Activated CD8-positive, alpha-beta memory T cell treated with anti-CD3 and anti-CD28 coated beads, Interleukin-2, amount 50 U/mL, for 1 hour (primary cell): ENCODE measurements around the gene CCDC6.
"Not testable (repeated sequence)": the region's sequence is repeated elsewhere in the genome, so short reads cannot be mapped to it uniquely, and the experiment has no call there.

Experiments used
- DNase-seq: peaks from one replicate; pipeline ENCODE4 v3.0.0-alpha.2; 2020; ENCODE audit errors: extremely low read depth

The CCDC6 gene

DNA sequence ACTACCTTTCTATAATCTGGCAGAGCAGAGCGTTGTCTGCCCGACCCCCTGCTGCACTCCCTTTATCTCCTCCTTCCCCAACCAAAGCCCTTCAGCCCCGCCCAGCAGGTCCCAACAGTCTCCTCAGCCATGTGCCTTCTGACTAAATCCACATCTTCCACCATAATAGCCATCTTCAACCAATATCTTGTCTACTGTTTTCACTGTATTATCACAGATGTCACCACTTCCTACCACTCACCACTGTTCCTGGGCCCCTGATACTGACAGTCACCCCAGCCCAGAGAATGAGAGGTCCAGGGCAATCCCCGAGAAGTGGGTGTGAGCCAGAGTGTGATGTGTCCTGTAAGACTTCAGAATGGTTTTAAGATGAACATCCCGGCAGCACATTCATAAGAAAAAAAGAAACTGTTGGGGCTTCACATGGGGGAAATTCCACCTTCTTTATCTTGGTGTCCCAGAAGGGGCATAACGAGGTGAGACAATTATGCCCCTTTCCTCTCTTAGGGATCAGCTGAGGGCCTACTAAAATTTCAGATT is 25.3 kb downstream of the CCDC6 start:
- DNase-seq = no peak

DNA sequence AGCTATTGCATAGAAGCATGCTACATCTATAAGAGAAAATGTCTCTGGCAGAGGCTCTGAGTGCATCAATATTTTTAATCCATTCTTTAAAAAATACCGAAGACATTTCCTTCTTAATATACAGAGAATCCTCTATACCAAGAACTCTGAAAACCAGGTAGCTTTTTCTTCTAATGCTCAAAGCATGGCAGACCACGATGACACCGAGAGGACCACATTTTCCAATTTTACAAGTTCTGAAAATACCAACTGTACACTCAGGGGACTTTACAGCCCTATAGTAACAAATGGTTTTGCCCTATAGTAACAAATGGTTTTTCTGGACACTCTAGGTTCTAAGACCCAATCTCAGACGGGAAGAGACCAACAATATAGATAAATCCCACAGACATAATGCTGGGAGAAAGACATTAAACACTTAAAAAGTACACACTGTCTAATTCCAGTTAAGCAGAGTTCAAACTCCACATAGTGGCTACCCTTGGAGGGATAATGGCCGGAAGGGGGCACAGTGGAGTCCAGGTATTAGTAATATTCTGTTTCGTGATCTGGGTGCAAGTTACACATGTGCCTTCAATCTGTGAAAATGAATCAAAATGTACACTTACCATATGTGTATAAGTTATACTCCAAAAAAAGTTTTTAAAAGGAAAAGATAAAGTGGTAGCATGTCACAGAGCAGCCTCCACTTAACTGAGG is 26.2 kb downstream of the CCDC6 start:
- DNase-seq = no peak

DNA sequence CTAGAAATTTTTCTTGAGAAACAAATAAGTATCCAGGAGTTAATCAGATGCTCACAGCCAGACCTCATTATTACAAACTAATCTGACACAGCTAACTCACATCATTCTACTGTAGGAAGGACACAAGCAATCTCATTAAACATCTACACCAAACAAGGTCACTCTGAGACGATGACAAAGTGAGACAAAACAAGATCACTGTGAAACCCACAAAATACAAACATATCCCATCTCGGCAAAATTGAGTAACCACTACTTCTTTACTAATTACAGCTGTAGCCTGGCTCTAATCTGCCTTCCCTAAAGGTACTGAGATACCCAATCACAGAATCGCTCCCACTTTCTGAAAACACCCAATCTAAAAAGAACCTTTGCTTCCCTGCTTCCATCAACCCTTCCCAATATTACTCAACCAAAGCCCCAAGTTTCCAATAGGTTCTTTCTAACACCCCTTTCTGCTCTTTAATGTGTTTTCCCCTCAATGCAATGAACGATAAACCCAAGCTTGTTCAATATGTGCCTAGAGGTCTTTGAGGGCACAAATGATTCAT is 26.9 kb downstream of the CCDC6 start:
- no peak for DNase-seq

DNA sequence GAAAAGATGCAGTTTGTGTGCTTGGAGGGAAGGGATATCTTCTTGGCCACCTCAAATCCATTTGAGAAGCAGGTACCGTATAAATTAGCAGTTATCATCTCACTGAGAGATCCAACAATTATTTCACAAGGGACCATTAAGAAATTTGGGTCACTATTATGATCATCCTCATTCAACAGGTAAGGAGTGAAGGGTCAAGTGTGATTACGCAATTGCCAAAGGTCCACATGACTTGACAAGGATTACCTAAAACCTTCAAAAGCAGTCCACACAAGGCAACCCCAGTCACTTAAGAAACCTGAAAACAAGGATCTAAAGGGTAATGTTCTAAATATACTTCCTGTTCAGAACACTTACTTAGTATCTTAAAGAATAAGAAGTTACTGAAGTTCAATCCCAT is 27.4 kb downstream of the CCDC6 start:
- DNase-seq = no peak

DNA sequence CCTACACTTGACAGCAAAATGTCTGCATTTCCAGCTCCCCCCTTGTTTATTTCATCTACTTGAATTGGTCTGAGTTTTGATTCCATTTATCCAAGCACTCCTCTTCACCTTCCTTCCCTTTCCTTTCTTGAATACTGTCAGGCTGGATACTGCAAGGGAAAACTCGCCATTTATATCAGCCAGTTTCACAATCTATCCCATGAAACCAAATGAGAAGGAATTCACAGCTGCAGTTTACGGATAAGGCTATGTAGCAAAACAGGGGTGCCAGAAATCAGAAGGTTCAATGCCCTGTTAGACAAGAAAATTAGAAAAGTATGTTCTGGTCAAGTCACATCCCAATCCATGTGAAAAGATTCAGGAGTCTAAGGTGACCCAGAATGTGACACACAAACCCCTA is 28.1 kb downstream of the CCDC6 start:
- DNase-seq = no peak

DNA sequence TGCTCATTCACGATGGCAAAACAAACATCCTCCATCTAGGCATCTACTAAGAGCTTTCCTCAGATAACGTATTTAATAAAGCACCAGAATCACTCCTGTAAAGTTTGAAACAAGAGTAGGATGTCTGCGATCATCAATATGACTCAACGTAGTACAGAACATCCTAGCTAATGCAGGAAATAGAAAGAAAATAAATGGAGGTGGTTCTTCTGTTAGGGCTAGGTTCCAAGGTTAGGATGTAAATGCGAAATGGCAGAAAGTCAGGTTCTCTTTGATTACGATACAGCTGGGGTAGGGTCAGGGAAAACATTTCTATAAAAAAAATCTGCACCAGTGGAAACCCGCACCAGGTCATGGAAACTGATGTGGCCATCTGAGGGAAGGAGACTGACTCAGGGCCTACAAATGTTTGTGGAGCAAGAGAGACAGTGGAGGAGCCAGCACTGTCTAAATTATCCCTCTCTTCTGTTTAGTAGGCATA is 29.1 kb downstream of the CCDC6 start:
- DNase-seq = no peak

DNA sequence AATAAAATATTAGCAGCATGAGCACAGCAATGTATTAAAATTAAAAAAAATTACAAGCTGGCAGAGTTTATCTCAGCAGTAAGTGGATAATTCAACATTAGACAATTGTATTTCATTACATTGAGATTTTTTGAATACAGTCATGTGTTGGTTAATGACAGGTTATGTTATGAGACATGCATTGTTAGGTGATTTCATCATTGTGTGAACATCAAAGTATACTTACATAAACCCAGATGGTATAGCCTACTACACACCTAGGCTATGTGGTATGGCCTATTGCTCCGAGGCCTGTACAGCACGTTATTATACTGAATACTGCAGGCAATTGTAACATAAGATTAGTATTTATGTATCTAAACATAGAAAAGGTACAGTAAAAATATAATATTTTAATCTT is 29.7 kb downstream of the CCDC6 start:
- no peak for DNase-seq

DNA sequence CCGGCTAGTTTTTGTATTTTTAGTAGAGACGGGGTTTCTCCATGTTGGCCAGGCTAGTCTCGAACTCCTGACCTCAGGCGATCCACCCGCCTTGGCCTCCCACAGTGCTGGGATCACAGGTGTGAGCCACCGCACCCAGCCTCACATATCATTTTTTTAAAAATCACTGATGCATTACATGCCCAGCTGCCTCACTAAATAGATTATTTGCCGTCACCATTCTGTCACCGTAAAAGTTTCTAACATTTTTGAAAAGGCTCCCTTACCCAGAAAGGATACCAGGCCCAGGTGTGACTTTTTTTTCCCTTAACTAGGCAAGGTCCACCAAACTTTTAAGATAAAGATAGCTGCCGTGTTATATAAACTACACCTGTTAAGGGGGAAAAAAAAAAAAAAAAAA is 30.1 kb downstream of the CCDC6 start:
- DNase-seq = not testable (repeated sequence)

DNA sequence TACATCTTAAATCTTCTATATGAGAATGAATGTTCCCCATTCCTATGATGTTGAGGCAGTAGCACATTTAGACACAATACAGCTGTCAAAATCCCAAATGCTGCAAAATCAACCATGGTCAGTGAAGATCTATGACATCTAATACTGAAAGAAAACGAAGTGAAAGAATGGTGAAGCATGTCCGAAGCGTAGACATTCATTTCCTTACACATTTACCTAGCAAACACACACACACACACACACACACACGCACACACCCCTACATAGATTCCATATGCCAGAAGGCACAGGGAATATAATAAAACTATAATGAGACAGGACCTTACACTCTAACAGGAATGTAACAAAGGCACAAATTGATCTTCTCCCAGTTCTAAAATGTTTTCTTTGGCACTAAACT is 32.5 kb downstream of the CCDC6 start:
- DNase-seq = no peak

DNA sequence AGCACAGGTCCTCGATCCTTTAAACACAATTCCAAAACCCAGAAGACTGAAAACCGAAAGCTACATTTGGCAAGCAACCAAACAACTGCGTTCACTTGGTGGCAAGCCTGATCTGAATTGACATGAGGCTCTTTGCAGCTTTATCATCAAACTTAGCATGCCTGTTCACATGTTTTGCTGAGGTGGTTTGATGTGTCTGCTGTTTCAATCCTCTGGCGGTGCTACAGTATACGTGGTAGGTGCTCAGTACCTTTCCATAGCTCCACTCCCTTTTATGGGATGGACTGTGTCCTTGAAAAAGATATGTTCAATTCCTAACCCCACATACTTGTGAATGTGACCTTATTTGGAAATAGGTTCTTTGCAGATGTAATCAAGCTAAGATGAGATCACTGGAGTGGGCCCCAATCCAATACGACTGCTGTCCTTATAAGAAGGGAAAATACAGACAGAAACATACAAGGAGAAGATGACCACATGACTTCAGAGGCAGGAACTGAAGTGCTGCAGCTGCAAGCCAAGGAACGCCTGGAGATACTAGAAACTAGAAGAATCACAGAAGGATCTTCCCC is 33.4 kb downstream of the CCDC6 start:
- DNase-seq = no peak

DNA sequence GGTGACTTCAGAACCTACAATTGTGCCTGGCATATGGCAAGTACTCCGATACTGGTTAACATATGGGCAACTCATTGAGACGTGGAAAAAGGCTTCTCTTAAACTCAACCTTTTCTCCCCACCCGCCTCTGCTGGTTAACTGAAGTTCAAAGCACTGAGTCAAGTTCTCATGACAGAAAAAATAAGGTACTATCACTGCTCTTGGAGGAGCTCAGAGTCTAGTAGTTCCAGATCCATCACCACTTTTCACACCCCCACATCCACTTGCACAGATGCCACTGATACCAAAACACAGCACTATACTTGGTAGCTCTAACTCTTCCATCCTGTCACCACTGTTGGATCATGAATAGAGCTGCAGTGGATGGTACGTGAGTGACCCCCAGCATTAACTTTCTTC is 36.2 kb downstream of the CCDC6 start:
- no peak for DNase-seq

DNA sequence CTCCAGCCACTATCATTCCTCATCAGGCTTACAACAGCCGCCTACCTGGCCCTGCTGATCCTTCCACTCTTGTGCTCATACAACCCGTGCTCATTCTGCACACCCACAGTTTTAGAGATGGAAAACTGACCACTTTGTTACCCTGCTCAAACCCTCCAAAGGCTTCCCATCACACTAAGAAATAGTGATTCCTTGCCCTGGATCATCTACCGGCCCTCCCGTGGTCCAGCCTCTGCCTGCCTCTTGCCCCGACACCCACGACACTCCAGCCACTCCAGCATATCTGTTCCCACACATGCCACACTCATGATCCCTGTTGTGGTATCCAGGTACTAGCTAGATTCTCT is 36.8 kb downstream of the CCDC6 start:
- DNase-seq = no peak

DNA sequence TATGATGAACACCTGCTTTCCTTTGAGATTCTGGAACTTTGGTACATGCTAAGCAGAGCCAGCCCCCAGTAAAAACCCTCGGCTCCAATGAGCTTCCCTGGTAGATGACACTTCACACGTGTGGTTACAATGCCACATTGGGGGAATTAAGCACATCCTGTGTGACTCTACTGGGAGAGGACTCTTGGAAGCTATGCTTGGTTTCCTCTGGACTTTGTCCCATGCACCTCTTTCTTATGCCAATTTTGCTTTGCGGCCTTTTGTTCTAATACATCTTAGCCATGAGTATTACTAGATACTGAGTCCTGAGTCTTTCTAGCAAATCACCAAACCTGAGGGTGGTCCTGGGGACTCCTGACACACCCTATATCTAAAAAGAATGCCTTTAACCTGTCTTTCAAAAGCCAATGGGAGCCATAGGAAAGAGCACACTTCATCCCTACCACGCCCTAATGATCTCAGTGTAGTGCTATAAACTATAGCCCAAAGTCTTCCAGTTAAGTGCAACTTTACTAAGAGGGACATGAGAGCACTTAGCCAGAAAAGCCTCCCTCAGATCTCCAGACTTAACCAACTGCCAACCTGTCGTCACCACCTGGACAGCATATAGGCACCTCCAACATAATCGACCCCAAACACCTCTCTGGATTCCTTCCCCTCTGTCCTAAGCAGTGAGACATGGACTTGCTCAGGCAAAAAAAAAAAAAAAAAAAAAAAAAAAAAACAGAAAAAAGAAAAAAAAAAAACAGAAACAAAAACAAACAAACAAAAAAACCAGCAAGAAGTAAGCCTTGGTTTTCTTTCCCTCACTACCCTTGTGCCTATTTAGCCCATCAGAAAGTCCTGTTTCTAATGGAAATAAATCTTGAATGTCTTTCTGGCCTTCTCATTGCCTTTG is 37.4 kb downstream of the CCDC6 start:
- DNase-seq = no peak

DNA sequence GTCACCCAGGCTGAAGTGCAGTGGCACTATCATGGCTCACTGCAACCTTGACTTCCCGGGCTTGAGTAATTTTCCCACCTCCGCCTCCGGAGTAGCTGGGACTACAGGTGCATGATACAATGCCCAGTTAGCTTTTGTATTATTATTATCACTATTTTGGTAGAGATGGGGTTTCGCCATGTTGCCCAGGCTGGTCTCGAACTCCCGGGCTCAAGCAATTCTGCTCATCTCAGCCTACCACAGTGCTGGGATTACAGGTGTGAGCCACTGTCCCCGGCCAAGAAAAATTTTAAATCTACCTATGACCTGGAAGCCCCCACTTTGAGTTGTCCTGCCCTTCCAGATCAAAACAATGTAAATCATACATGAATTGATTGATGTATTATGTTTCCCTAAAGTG is 38.8 kb downstream of the CCDC6 start:
- no peak for DNase-seq

DNA sequence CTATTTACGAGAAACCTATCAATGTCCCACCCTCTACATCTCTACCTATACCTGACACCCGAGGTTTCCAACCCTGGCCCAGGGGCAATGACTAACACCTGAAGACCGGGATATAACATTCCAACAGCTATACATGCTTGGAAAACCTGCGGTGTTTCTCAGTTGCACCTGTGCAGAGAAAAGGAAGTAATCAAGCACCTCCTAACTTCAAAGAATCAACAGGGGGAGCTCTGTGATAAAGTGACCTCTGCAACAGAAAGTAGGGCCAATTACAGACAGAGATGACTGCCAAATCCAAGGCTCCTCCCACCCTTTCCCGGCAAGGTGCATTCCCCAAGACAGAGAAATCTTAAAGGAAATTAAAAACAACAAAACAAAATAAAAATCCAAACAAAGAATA is 41.3 kb downstream of the CCDC6 start:
- no peak for DNase-seq

DNA sequence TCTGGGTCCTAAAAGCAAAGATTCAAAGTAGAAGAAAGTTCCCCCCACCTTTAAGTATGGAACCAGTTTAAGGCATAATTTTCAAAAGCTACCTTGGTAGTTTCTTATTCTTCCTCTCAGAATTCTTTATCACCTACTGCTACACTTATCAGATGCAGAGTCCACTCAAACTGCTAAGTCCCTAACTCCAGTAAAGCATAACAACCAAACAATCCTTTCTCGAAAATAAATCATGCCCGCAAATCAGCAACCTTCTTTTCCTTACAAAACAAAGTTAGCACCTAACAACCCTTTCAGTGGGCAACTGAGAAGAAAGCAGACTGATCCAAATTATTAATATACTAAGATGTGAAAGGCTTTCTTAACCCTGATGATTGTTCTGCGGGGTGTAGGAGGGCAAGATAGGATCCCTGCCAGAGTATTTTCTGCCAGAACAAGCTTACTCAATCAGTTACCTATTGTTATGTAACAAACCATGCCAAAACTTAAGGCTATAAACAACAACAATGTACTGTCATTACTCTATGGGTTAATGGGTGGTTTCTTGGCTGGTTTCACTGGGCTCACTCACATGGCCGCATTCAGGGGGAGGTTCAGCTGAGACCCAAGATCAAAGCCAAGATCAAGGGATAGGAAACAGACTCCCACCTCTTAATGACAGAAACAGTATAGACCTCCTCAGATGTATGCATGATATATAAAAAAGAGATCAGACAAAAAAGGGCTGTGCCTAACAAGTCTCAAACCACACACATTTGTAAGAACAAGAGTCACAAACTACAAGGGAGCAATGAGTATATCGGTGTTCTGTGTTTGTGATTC is 42.0 kb downstream of the CCDC6 start:
- no peak for DNase-seq

DNA sequence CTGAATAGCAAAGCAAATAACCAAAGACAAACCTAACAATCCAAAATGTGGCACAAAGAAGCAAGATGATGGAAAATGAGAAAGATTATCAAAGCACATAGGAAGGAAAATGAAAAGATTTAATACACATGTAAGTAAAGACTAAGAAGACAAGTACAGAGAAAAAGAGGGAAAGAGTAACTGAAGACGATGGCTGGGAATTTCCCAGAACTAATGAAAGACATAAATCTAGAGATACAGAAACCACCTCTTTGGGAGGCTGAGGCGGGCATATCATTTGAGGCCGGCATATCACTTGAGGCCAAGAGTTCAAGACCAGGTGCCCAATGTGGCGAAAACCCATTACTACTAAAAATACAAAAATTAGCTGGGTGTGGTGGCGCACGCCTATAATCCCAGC is 46.8 kb downstream of the CCDC6 start:
- no peak for DNase-seq

DNA sequence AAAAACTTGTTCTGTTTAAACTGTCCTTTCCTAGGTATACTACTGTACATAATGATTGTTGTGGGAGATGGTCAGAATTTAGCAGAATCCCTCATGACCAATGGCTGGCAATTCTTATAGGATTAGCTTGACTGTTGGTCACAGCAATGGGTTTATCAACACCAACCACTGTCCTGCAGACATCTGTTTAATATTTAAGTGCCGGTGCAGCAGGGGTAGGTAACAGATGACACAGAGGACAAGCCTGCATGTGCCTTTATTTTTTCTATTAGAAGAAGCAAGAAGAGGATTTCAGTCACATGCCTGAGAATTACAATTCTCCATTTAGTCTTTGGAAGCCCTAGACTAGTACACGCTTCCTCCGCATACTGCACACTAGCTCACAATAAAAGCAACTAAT is 48.4 kb downstream of the CCDC6 start:
- DNase-seq = no peak

DNA sequence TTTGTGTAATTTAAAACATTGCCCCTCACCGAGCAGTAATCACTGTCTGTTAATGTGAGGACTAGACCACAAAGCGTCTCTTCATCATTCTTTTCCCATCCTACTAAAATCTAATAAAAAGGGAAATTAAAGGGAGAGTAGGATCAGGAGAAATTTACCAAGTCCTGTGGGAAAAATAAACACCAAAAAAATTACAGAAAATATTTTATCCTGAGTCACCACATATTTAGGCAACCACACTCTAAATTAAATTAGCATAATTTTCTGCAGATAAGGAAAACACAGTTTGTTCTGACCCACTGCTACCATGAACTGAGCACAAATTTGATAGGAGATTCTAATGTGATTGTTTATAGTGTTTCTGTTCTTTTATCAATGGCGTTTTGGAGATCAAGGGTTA is 49.3 kb downstream of the CCDC6 start:
- DNase-seq = no peak

DNA sequence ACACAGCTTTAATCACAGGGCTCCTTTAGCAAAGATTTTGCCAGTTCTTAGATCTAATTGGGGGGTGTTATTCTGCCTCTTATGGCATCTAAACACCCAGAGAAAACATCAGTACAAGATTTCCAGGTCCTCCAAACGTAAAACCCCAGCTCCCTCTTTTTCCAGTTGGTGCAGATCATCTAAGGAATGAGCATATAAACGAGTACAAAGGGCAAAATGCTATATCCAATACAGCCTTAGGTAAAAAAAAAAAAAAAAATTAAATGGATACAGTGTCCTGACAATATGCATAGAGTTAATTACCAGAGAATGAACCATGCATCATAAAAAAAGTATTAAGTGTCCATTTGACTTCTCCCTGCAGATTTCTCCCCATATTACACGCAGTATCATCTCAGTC is 50.3 kb downstream of the CCDC6 start:
- DNase-seq = no peak

DNA sequence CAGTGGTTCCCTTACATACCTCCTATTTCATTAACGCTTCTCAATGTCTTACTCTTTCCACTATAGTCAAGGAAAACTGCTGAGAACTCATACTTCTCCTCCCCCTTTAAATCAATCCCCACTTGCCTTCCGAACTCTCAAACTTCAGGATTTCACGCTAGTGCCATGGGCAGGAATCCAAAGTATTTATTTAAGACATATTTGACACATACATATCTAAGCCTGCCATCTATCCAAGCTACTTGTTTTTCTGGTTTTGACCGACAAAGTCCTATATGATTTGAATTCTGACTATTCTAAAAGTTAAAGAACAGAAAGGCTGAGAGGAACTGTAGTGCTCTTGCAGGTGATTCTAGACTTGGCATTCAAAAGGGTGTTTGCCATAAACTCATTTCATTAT is 51.8 kb downstream of the CCDC6 start:
- no peak for DNase-seq

DNA sequence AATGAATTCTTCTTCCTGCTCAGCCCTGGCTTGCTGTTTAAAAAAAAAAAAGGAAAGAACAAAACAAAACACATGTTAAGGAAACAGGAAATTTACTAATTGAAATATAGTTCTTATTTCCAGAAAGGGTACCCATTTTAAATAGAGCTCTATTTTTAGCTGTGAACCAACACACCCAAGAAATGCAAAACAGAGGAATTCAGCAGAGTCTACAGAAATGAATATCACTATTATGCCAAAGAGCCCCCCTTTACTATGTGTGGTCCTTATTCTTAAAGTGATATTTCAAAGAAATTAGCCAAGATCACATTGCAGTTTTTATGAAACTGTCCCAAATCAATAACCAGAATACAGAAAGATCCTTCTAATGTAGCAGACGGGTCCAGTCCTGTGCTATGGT is 53.7 kb downstream of the CCDC6 start:
- no peak for DNase-seq
